Naive thymus-derived CD4-positive, alpha-beta T cell (primary cell): ENCODE results near the gene NFATC2. TPM values are rescaled to one million over a fixed set of nuclear protein-coding genes. Genes with fewer than 3 reads are reported as not detected.

Source experiments
- ATAC-seq: fragments of 150-1000 bp; cut with Tn5 transposase; 2 replicates; pipeline ENCODE4 v1.10.0; 2021; ENCODE audit warnings: mild to moderate bottlenecking, moderate library complexity
- CTCF ChIA-PET: fragments of 350-600 bp; sonication (Branson Sonifier 250); formaldehyde crosslinking; loops from one replicate; lab custom pipeline; 2021; ENCODE audit warnings: antibody characterized with exemption; lab: Charles Lee
- POLR2A ChIA-PET: fragments of 350-600 bp; sonication (Branson Sonifier 250); formaldehyde crosslinking; loops from one replicate; lab custom pipeline; 2021; ENCODE audit warnings: antibody characterized with exemption, inconsistent platforms; lab: Charles Lee
- DNase-seq, 9 donors: peaks; one replicate each; pipeline versions ENCODE4 v3.0.0 to v3.0.0-alpha.2; 2020 to 2022; ENCODE audit warnings: mixed read lengths in 1 of 9
- H3K27ac ChIP-seq: one replicate; pipeline ENCODE4 v1.7.0; 2013; ENCODE audit warnings: mild to moderate bottlenecking, low read depth, low read length, moderate library complexity
- H3K27me3 ChIP-seq, 2 donors: one replicate each; pipeline ENCODE4 v1.7.0; 2013; ENCODE audit warnings: low read length in 2 of 2, mild to moderate bottlenecking in 2 of 2, moderate library complexity in 2 of 2; ENCODE audit not compliant: control insufficient read depth in 2 of 2, insufficient read depth in 2 of 2
- H3K36me3 ChIP-seq, 3 experiments: 1 replicate in 2 of 3; 2 replicates in 1 of 3; pipeline ENCODE4 v1.7.0; 2013; ENCODE audit warnings: low read length in 3 of 3, mild to moderate bottlenecking in 3 of 3, moderate library complexity in 1 of 3; ENCODE audit not compliant: insufficient read depth in 3 of 3, control insufficient read depth in 2 of 3
- H3K4me1 ChIP-seq, 2 donors: one replicate each; pipeline ENCODE4 v1.7.0; 2013; ENCODE audit warnings: low read length in 2 of 2, mild to moderate bottlenecking in 2 of 2, moderate library complexity in 1 of 2; ENCODE audit not compliant: control insufficient read depth in 2 of 2, insufficient read depth in 2 of 2
- H3K4me3 ChIP-seq: 2 replicates; pipeline ENCODE4 v1.7.0; 2013; ENCODE audit warnings: mild to moderate bottlenecking, low read length
- H3K9me3 ChIP-seq, 3 experiments: 1 replicate in 2 of 3; 2 replicates in 1 of 3; pipeline ENCODE4 v1.7.0; 2013; ENCODE audit warnings: low read length in 3 of 3; ENCODE audit not compliant: control insufficient read depth in 2 of 3
- H3K27ac Mint-ChIP-seq, 9 donors: one replicate each; pipeline ENCODE4 v1.8.0; 2020 to 2022; ENCODE audit warnings: mixed read lengths in 9 of 9, mild to moderate bottlenecking in 8 of 9, moderate library complexity in 5 of 9, inconsistent platforms in 2 of 9
- H3K27me3 Mint-ChIP-seq, 5 donors: one replicate each; pipeline ENCODE4 v1.8.0; 2021 to 2022; ENCODE audit warnings: mixed read lengths in 5 of 5, mild to moderate bottlenecking in 1 of 5
- H3K36me3 Mint-ChIP-seq, 5 donors: one replicate each; pipeline ENCODE4 v1.8.0; 2020 to 2022; ENCODE audit warnings: mixed read lengths in 5 of 5, mild to moderate bottlenecking in 3 of 5, inconsistent platforms in 1 of 5
- H3K4me1 Mint-ChIP-seq, 7 donors: one replicate each; pipeline ENCODE4 v1.8.0; 2020 to 2022; ENCODE audit warnings: mixed read lengths in 7 of 7, mild to moderate bottlenecking in 3 of 7, inconsistent platforms in 1 of 7
- H3K4me3 Mint-ChIP-seq, 10 donors: one replicate each; pipeline ENCODE4 v1.8.0; 2020 to 2022; ENCODE audit warnings: mild to moderate bottlenecking in 10 of 10, mixed read lengths in 10 of 10, moderate library complexity in 6 of 10, inconsistent platforms in 2 of 10
- H3K9me3 Mint-ChIP-seq, 11 donors: one replicate each; pipeline ENCODE4 v1.8.0; 2020 to 2022; ENCODE audit warnings: mixed read lengths in 11 of 11, mild to moderate bottlenecking in 4 of 11, inconsistent platforms in 1 of 11, moderate library complexity in 1 of 11
- intact Hi-C, 2 donors: fragments of 100-400 bp; cut with micrococcal nuclease; formaldehyde crosslinking; loops; one replicate each; pipeline ENCODE4 v1.15.1; 2023
- polyA plus RNA-seq, 2 donors: library from polyadenylated mRNA; unstranded; fragments of 300-500 nt; fragmentation: Illumina TruSeq; gene quantifications; one replicate each; pipeline ENCODE4 v1.2.3, GENCODE V29; 2021
- total RNA-seq, 6 experiments: library from RNA in 5 of 6; stranded (reverse) in 5 of 6; gene quantifications; 1 replicate in 5 of 6; 2 replicates in 1 of 6; pipeline ENCODE4 v1.2.3 and lab custom pipeline; 2021 to 2026

Gene NFATC2
- total and polyA plus RNA-seq, 7 experiments from 2014 or later, result 16.6 to 66.8 (median 42.6) TPM

DNA sequence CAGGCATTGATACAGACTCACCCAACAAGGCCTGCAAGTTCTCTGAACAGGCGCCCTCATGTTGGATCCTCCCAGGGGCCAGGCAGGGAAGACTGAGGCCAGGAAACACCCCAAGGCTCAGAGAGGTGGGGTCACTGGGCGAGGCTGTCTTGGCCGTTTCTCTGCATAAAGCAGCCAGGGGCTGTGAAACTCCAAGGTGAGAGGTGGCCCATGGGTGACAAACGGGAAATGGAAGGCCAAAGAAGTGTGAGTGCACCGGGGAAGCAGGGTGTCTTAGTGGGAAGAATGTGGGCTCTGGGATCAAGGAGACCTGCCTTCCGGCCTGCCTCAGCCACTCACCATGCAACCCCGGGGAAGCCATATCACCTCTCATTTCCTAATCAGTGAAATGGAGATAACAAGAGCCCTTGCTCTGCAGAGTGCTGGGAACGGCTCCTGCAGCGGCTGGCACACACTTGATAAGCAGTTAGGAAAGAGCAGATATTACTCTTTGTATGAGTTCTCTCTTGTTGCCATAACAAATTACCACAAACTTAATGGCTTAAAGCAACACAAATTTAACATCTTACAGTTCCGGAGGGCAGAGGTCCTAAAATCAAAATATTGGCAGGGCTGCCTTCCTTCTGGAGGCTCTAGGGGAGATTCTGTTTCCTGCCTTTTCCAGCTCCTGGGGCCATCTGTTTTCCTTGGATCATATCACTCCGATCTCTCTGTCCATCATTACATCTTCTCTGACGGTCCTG, 168.6 kb downstream of the NFATC2 start:
- Mint-ChIP-seq H3K4me3 (no peak overlapping the region), H3K27ac (peak overlapping the region in 1 of 9 donors; percentile 54), H3K4me1 (peaks cover 0 to 19% (median 5%) of the 10 kb centered on the region in 7 donors), H3K27me3 (no peaks in the 10 kb centered on the region), H3K36me3 (peaks cover 0 to 5% (median 4%) of the 10 kb centered on the region in 5 donors), H3K9me3 (no peaks in the 10 kb centered on the region)
- no peak for DNase-seq
- Histone ChIP-seq H3K4me1 (peaks cover 0 to 3% of the 10 kb centered on the region in 2 donors), H3K4me3 (no peak overlapping the region), H3K36me3 (no peaks in the 10 kb centered on the region), H3K9me3 (no peaks in the 10 kb centered on the region), H3K27ac (no peak overlapping the region), H3K27me3 (no peaks in the 10 kb centered on the region)
- ChIA-PET CTCF (interaction anchor here (0.7 to 2.9 kb wide), 5 partner anchors 221 to 387 kb away, joined by 3 to 20 read pairs (median 5); no protein-coding TSS in a partner anchor), POLR2A (no interaction called here)
- ATAC-seq, result no peak
- intact Hi-C loops, result no loop called here

DNA sequence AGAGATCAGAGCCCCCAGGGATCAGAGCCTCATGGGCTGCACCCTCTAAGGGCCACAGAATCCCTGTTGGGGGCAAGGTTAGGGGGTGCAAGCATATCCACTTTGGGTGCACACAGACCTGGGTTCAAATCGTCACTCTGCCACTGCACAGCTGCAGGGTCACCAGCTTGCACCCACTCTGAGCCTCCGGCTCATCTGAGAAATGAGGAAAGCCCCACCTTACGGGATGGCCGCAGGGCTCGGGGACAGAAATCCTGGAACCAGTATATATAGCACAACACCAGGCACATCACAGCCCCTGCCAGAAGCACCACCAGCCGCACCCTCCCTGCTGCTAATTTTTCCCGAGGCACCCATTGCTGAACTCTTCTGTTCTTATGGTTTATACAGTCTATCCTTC, 169.6 kb downstream of the NFATC2 start:
- POLR2A ChIA-PET, result no interaction called here
- H3K36me3 Mint-ChIP-seq, result peaks cover 0 to 4% (median under 1%) of the 10 kb centered on the region in 5 donors

GRCh38 chr20:51372176-51372803, 170.2 kb downstream of the NFATC2 start:
- H3K27ac Mint-ChIP-seq, result no peak overlapping the region
- H3K27me3 ChIP-seq, result no peaks in the 10 kb centered on the region
- H3K27me3 Mint-ChIP-seq, result peaks cover 0 to 2% (median 0%) of the 10 kb centered on the region in 5 donors
- H3K4me3 Mint-ChIP-seq, result no peak overlapping the region
- intact Hi-C loops, result loop anchor here (1.0 kb wide), 2 partner anchors 223 to 252 kb away; no protein-coding TSS in a partner anchor
- no peaks in the 10 kb centered on the region for H3K9me3 Mint-ChIP-seq
- no peak overlapping the region for H3K4me3 ChIP-seq
- H3K4me1 ChIP-seq, result peaks cover 0 to 3% of the 10 kb centered on the region in 2 donors
- POLR2A ChIA-PET, result no interaction called here
- H3K27ac ChIP-seq, result no peak overlapping the region
- DNase-seq, result peak; percentile 11 to 58 (median 41)
- CTCF ChIA-PET, result interaction anchor here (0.6 to 2.9 kb wide), 12 partner anchors 11 to 414 kb away, joined by 3 to 20 read pairs (median 4); partner anchors contain the start of genes DPM1, MOCS3 and NFATC2
- H3K36me3 Mint-ChIP-seq, result peaks cover 0 to 4% (median 0%) of the 10 kb centered on the region in 5 donors
- no peaks in the 10 kb centered on the region for H3K9me3 ChIP-seq
- peak; percentile 80 for ATAC-seq
- no peaks in the 10 kb centered on the region for H3K36me3 ChIP-seq
- H3K4me1 Mint-ChIP-seq, result peaks cover 0 to 14% (median 0%) of the 10 kb centered on the region in 7 donors

More for the DNA sequence above, 169.6 kb downstream of the NFATC2 start:
- intact Hi-C loops, result loop anchor here (1.0 kb wide), 2 partner anchors 222 to 251 kb away; no protein-coding TSS in a partner anchor
- H3K4me3 ChIP-seq, result no peak overlapping the region
- Mint-ChIP-seq H3K9me3 (no peaks in the 10 kb centered on the region), H3K4me1 (peaks cover 0 to 15% (median 3%) of the 10 kb centered on the region in 7 donors), H3K4me3 (no peak overlapping the region), H3K27me3 (no peaks in the 10 kb centered on the region), H3K27ac (no peak overlapping the region)
- no peak overlapping the region for H3K27ac ChIP-seq
- peaks cover 0 to 3% of the 10 kb centered on the region in 2 donors for H3K4me1 ChIP-seq
- CTCF ChIA-PET, result interaction anchor here (0.7 to 2.9 kb wide), 8 partner anchors 140 to 386 kb away, joined by 3 to 20 read pairs (median 3); partner anchors contain the start of gene NFATC2
- H3K36me3 ChIP-seq, result no peaks in the 10 kb centered on the region
- DNase-seq (no peak), ATAC-seq (no peak)
- no peaks in the 10 kb centered on the region for H3K9me3 ChIP-seq
- no peaks in the 10 kb centered on the region for H3K27me3 ChIP-seq

- ATAC-seq (no peak), DNase-seq (no peak)
- peaks cover 0 to 4% (median 0%) of the 10 kb centered on the region in 5 donors for H3K36me3 Mint-ChIP-seq
- Histone ChIP-seq H3K9me3 (no peaks in the 10 kb centered on the region), H3K27me3 (no peaks in the 10 kb centered on the region), H3K27ac (no peak overlapping the region), H3K4me3 (no peak overlapping the region), H3K4me1 (peaks cover 0 to 3% of the 10 kb centered on the region in 2 donors), H3K36me3 (no peaks in the 10 kb centered on the region)
- no peaks in the 10 kb centered on the region for H3K9me3 Mint-ChIP-seq
- no peak overlapping the region for H3K4me3 Mint-ChIP-seq
- H3K27ac Mint-ChIP-seq, result no peak overlapping the region
- intact Hi-C loops, result loop anchor here (1.0 kb wide), 2 partner anchors 224 to 253 kb away; no protein-coding TSS in a partner anchor
- POLR2A ChIA-PET, result no interaction called here
- CTCF ChIA-PET, result interaction anchor here (0.7 to 2.9 kb wide), 8 partner anchors 11 to 295 kb away, joined by 3 to 20 read pairs (median 4); no protein-coding TSS in a partner anchor
- H3K4me1 Mint-ChIP-seq, result peaks cover 0 to 14% (median 0%) of the 10 kb centered on the region in 7 donors
- peaks cover 0 to 3% (median 0%) of the 10 kb centered on the region in 5 donors for H3K27me3 Mint-ChIP-seq
Observed at GRCh38 chr20:51371720-51372119, 170.8 kb downstream of the NFATC2 start.

GRCh38 chr20:51369503-51369902, 173.0 kb downstream of the NFATC2 start:
- no peak for ATAC-seq
- ChIA-PET POLR2A (interaction anchor here (0.7 kb wide), 1 partner anchor 401 kb away, joined by 3 read pairs; no protein-coding TSS in a partner anchor), CTCF (no interaction called here)
- Mint-ChIP-seq H3K27me3 (peaks cover 0 to 3% (median 0%) of the 10 kb centered on the region in 5 donors), H3K36me3 (peaks cover 0 to 4% (median 0%) of the 10 kb centered on the region in 5 donors), H3K4me1 (peaks cover 0 to 8% (median 0%) of the 10 kb centered on the region in 7 donors), H3K9me3 (peaks cover 0 to 3% (median 0%) of the 10 kb centered on the region in 11 donors), H3K27ac (no peak overlapping the region), H3K4me3 (no peak overlapping the region)
- no peaks in the 10 kb centered on the region for H3K36me3 ChIP-seq
- H3K9me3 ChIP-seq, result no peaks in the 10 kb centered on the region
- no peak overlapping the region for H3K4me3 ChIP-seq
- no peak overlapping the region for H3K27ac ChIP-seq
- H3K27me3 ChIP-seq, result no peaks in the 10 kb centered on the region
- intact Hi-C loops, result no loop called here
- H3K4me1 ChIP-seq, result peaks cover 0 to 3% of the 10 kb centered on the region in 2 donors
- DNase-seq, result no peak

DNA sequence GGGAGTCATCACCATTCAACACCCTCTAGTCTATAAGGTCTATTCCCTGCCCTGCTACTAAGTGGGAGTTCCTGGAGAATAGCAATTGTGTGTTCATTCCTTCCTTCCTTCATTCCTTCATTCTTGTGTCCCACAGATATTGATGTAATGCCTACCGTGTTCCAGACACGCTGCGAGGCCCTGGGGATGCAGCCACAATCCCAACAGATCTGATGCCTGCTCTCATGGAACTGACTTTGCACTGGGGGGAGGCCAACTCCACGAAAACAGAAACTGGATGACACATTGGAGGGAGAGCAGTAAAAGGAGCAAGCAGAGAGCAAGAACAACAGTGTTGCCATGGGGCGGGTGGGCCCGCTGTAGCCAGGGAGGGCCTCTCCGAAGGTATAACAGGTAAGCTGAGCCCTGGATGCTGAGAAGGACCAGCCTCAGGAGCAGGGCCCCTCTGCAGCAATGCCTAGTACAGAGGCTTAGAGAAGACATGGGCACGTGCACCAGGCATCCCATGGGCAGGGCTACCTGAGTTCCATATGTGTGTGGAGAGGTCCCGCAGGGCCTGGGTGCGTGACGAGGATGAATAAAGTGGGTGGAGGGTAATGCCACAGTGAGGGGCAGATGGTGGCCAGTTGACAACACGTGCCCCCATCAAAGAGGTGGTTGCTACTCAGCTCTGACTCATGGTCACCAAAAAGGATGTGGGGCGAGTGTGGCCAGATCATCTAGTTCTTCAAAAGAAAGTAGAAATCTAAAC, 173.9 kb downstream of the NFATC2 start:
- Mint-ChIP-seq H3K9me3 (peaks cover 0 to 8% (median 3%) of the 10 kb centered on the region in 11 donors), H3K36me3 (peaks cover 2 to 9% (median 4%) of the 10 kb centered on the region in 5 donors), H3K27me3 (peaks cover 0 to 3% (median 0%) of the 10 kb centered on the region in 5 donors), H3K4me1 (peaks cover 0 to 6% (median 0%) of the 10 kb centered on the region in 7 donors), H3K27ac (no peak overlapping the region), H3K4me3 (no peak overlapping the region)
- no peak overlapping the region for H3K27ac ChIP-seq
- no peak overlapping the region for H3K4me3 ChIP-seq
- H3K27me3 ChIP-seq, result no peaks in the 10 kb centered on the region
- H3K9me3 ChIP-seq, result no peaks in the 10 kb centered on the region
- ChIA-PET POLR2A (interaction anchor here (0.7 kb wide), 1 partner anchor 402 kb away, joined by 3 read pairs; no protein-coding TSS in a partner anchor), CTCF (no interaction called here)
- H3K4me1 ChIP-seq, result peaks cover 0 to 3% of the 10 kb centered on the region in 2 donors
- H3K36me3 ChIP-seq, result no peaks in the 10 kb centered on the region
- intact Hi-C loops, result no loop called here
- ATAC-seq, result no peak
- DNase-seq, result no peak
